GM12878 (cell line): ENCODE results near the gene SETBP1. TPM values are rescaled to one million over a fixed set of nuclear protein-coding genes. Genes with fewer than 3 reads are reported as not detected.

ENCODE experiments used
- ATAC-seq: fragments of 200-7000 bp; cut with Tn5 transposase; 3 replicates; pipeline ENCODE4 v1.9.1; 2020; ENCODE audit warnings: mild to moderate bottlenecking, moderate library complexity
- BruUV-seq: library from RNA; stranded (reverse); fragments of 400-500 nt; replicated peaks from 2 replicates; lab custom pipeline; 2021; lab: Mats Ljungman, UMichigan
- CTCF ChIA-PET: fragments of 300-600 bp; sonication (Branson Sonifier 250); formaldehyde crosslinking; extraction: SDS; loops from one replicate; lab custom pipeline; 2021; ENCODE audit warnings: inconsistent platforms; lab: Yijun Ruan, JAX
- POLR2A ChIA-PET: fragments of 350-600 bp; formaldehyde crosslinking; extraction: SDS; loops from one replicate; lab custom pipeline; 2021; ENCODE audit warnings: inconsistent platforms; lab: Charles Lee
- RAD21 ChIA-PET: fragments of 300-600 bp; sonication (Branson Sonifier 250); formaldehyde crosslinking; loops from one replicate; lab custom pipeline; 2023; ENCODE audit warnings: antibody characterized with exemption; ENCODE audit not compliant: unreplicated experiment; lab: Charles Lee
- SMC1A ChIA-PET: fragments of 300-600 bp; sonication (Branson Sonifier 250); formaldehyde crosslinking; loops from one replicate; lab custom pipeline; 2023; ENCODE audit not compliant: unreplicated experiment, uncharacterized antibody; lab: Charles Lee
- DNase-seq: peaks from one replicate; pipeline ENCODE4 v3.0.0-alpha.2; 2011; ENCODE audit warnings: low read depth, low spot score
- FAIRE-seq: peaks from 3 replicates; lab custom pipeline; 2011; peaks lifted over from hg19 to GRCh38; lab: Jason Lieb, UNC
- H2AFZ ChIP-seq: 2 replicates; pipeline ENCODE4 v1.6.0; 2011; ENCODE audit warnings: low read depth, low read length, control low read depth; ENCODE audit not compliant: control insufficient read depth
- H3K27ac ChIP-seq: 2 replicates; pipeline ENCODE4 v1.5.1; 2011; ENCODE audit warnings: control low read depth; ENCODE audit not compliant: control insufficient read depth, insufficient read depth
- H3K27me3 ChIP-seq, 2 experiments: replicated peaks in 1 of 2; 2 replicates each; pipeline versions ENCODE4 v1.6.0 to v1.6.1; 2011; ENCODE audit warnings: low read length in 1 of 2; ENCODE audit not compliant: control insufficient read depth in 2 of 2, insufficient read depth in 2 of 2
- H3K36me3 ChIP-seq, 2 experiments: 2 replicates each; pipeline ENCODE4 v1.5.1; 2011; ENCODE audit warnings: low read length in 1 of 2; ENCODE audit not compliant: control insufficient read depth in 2 of 2, insufficient read depth in 2 of 2
- H3K4me1 ChIP-seq: 2 replicates; pipeline ENCODE4 v1.6.1; 2011; ENCODE audit warnings: mild to moderate bottlenecking, low read length, moderate library complexity, mixed read lengths; ENCODE audit not compliant: control insufficient read depth, insufficient read depth
- H3K4me2 ChIP-seq: 2 replicates; pipeline ENCODE4 v1.6.0; 2011; ENCODE audit warnings: control low read depth; ENCODE audit not compliant: control insufficient read depth, insufficient read depth
- H3K4me3 ChIP-seq: fragments of 200-600 bp; sonication (generic); 2 replicates; pipeline ENCODE4 v1.5.1; 2016
- H3K79me2 ChIP-seq: 2 replicates; pipeline ENCODE4 v1.6.0; 2011; ENCODE audit warnings: low read length; ENCODE audit not compliant: control insufficient read depth, insufficient read depth
- H3K9ac ChIP-seq: 2 replicates; pipeline ENCODE4 v1.8.0; 2011; ENCODE audit warnings: low read length, control low read depth, mixed read lengths; ENCODE audit not compliant: control insufficient read depth, insufficient read depth
- H3K9me3 ChIP-seq: replicated peaks from 3 replicates; pipeline ENCODE4 v1.5.1; 2011; ENCODE audit warnings: mild to moderate bottlenecking, low read length; ENCODE audit not compliant: control insufficient read depth, insufficient read depth
- H4K20me1 ChIP-seq: 2 replicates; pipeline ENCODE4 v1.6.0; 2011; ENCODE audit not compliant: control insufficient read depth, insufficient read depth
- CEBPB ChIP-seq, 2 experiments: fragments of 150-350 bp in 1 of 2; IDR thresholded peaks; 2 replicates each; pipeline ENCODE4 v1.6.1; 2012 to 2014; ENCODE audit warnings: low read depth in 2 of 2, low read length in 2 of 2, borderline replicate concordance in 1 of 2, inconsistent platforms in 1 of 2
- CHD4 ChIP-seq: fragments of 200-600 bp; sonication (generic); IDR thresholded peaks from 2 replicates; pipeline ENCODE4 v1.6.1; 2016; ENCODE audit warnings: mild to moderate bottlenecking
- EED ChIP-seq: sonication (generic); IDR thresholded peaks from 2 replicates; pipeline ENCODE4 v1.6.1; 2016; ENCODE audit warnings: antibody characterized with exemption, low read depth
- FOS ChIP-seq: IDR thresholded peaks from 3 replicates; pipeline ENCODE4 v1.6.1; 2011; ENCODE audit warnings: borderline replicate concordance; ENCODE audit not compliant: insufficient read length; ENCODE audit errors: extremely low read depth
- NR2F1 ChIP-seq: fragments of 450-650 bp; conservative IDR thresholded peaks from 2 replicates; pipeline ENCODE4 v1.6.1; 2017; ENCODE audit warnings: mild to moderate bottlenecking
- PAX8 ChIP-seq: fragments of 450-650 bp; IDR thresholded peaks from 2 replicates; pipeline ENCODE4 v1.6.1; 2017; ENCODE audit warnings: mild to moderate bottlenecking, moderate library complexity
- PML ChIP-seq: IDR thresholded peaks from 2 replicates; pipeline ENCODE4 v1.6.1; 2012; ENCODE audit warnings: low read length, inconsistent platforms
- POLR2AphosphoS2 ChIP-seq: IDR thresholded peaks from 2 replicates; pipeline ENCODE4 v1.6.1; 2011; ENCODE audit warnings: low read depth, mild to moderate bottlenecking, low read length, improper control_type of control experiment, moderate library complexity
- POU2F2 ChIP-seq: IDR thresholded peaks from 3 replicates; pipeline ENCODE4 v1.6.1; 2011; ENCODE audit warnings: low read depth, mild to moderate bottlenecking, low read length, borderline replicate concordance
- STAT1 ChIP-seq: fragments of 450-650 bp; conservative IDR thresholded peaks from 2 replicates; pipeline ENCODE4 v1.6.1; 2014; ENCODE audit warnings: antibody characterized with exemption, mild to moderate bottlenecking
- TCF3 ChIP-seq: IDR thresholded peaks from 2 replicates; pipeline ENCODE4 v1.6.1; 2012; ENCODE audit warnings: low read depth, mild to moderate bottlenecking, low read length, borderline replicate concordance; ENCODE audit not compliant: insufficient read depth
- ZNF217 ChIP-seq: fragments of 450-650 bp; IDR thresholded peaks from 2 replicates; pipeline ENCODE4 v1.6.1; 2017; ENCODE audit warnings: antibody characterized with exemption, mild to moderate bottlenecking
- WGBS: methylation state at CpG from one replicate; pipeline ENCODE4 v1.1.6; 2016; ENCODE audit warnings: low lambda C conversion rate; ENCODE audit not compliant: insufficient replicate concordance, insufficient coverage; ENCODE audit errors: missing lambda C conversion rate; 5-methylcytosine and 5-hydroxymethylcytosine counted together
- in situ Hi-C: fragments of 300-500 bp; cut with MboI; formaldehyde crosslinking; loops from 9 replicates; pipeline ENCODE4 v1.14.3; 2018; ENCODE audit warnings: mixed read lengths
- intact Hi-C: fragments of 100-400 bp; cut with micrococcal nuclease; formaldehyde crosslinking; loops from one replicate; pipeline ENCODE4 v1.14.2; 2022; ENCODE audit not compliant: unreplicated experiment
- polyA plus RNA-seq, 11 experiments: library from polyadenylated mRNA; depleted of rRNA in 4 of 11; unstranded in 6 of 11; stranded (reverse) in 5 of 11; fragments of >200 nt; fragmentation: Nextera tagmentation in 4 of 11; fragmentation: Illumina TruSeq in 1 of 11; extraction: Ambion mirVana in 4 of 11; extraction: Trizol in 1 of 11; gene quantifications; 1 replicate in 1 of 11; 2 replicates in 10 of 11; pipeline versions ENCODE4 v1.2.1 to v1.2.3, GENCODE V29; 2011 to 2016; ENCODE audit warnings: inconsistent platforms in 2 of 11, missing spikeins in 2 of 11, low read depth in 1 of 11
- total RNA-seq, 4 experiments: library from RNA; depleted of rRNA in 3 of 4; stranded (reverse); fragments of >200 nt in 3 of 4; fragmentation: Illumina TruSeq in 1 of 4; extraction: Trizol in 1 of 4; gene quantifications; 2 replicates each; pipeline versions ENCODE4 v1.2.1 to v1.2.3, GENCODE V29; 2013 to 2021
- TF ChIP-seq, protein P1 (sequence below): fragments of 450-650 bp; IDR thresholded peaks from 2 replicates; pipeline ENCODE4 v1.6.1; 2017; ENCODE audit warnings: mild to moderate bottlenecking
- TF ChIP-seq, protein P2 (sequence below): fragments of 450-650 bp; formaldehyde crosslinking; IDR thresholded peaks from 2 replicates; pipeline ENCODE4 v1.4.0; 2020; ENCODE audit warnings: mild to moderate bottlenecking, moderate library complexity
- TF ChIP-seq, protein P3 (sequence below), 3 experiments: IDR thresholded peaks in 2 of 3; conservative IDR thresholded peaks in 1 of 3; 2 replicates each; pipeline ENCODE4 v1.5.1; 2011; ENCODE audit warnings: low read depth in 3 of 3, low read length in 3 of 3, mild to moderate bottlenecking in 3 of 3, control low read depth in 2 of 3, moderate library complexity in 2 of 3, inconsistent platforms in 1 of 3, mixed read lengths in 1 of 3; ENCODE audit not compliant: control insufficient read depth in 2 of 3, insufficient read depth in 1 of 3; ENCODE audit errors: extremely low read depth in 1 of 3

SETBP1 gene
- total and polyA plus RNA-seq, 10 of the 15 experiments (the other 5 are each of a cell fraction or from before 2014, with no cell fraction given) = 0.99 to 29.7 (median 8.3) TPM

DNA sequence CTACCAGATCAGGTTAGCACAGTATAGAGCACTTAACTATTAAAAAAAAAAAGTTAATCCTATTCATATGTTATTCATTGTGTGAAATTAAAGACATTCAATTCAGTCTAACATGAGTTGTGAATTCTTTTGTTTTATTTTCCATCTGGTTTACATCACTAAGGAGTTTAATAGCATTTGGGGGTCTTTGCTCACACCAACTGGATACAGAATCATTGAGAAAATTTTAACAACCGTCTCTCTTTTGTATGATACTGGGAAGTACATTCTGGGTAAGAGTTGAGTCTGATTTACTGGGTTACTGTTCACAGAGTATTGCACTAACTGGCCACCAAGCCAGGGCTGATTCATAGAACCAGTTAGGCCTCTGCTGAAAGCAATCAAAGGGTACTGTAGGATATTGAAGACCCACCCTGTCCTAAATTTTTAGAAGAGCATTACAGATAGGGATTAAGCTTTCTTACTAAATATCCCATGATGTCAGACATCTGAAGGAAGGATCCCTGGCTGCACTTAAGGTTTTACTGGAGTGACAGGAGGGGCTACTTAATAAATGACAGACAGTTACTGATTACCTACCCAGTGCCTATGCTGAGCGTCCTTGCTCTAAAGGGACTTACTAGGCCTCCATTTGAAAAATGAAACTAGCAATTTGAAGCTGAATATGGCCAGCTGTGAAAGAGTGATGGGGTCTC lies 387.9 kb downstream of the SETBP1 start:
- ATAC-seq = peak; percentile 20; the same call in 1 of the 3 replicates
- no peak overlapping the region for H3K4me2 ChIP-seq
- H3K27ac ChIP-seq = no peak overlapping the region
- FAIRE-seq = no peak
- no peak for DNase-seq
- H4K20me1 ChIP-seq = no peaks in the 10 kb centered on the region
- H3K9ac ChIP-seq = no peak overlapping the region
- H2AFZ ChIP-seq = no peak overlapping the region
- BruUV-seq = no TSS peak
- H3K36me3 ChIP-seq = no peaks in the 10 kb centered on the region; a peak in 1 of 4 replicates
- SMC1A ChIA-PET = interaction anchor here (0.7 kb wide), 1 partner anchor 9 kb away, joined by 3 read pairs; no protein-coding TSS in a partner anchor
- WGBS = 22% methylated on average over 2 of the region's 2 CpGs
- H3K4me3 ChIP-seq = no peak overlapping the region
- H3K79me2 ChIP-seq = no peaks in the 10 kb centered on the region
- H3K9me3 ChIP-seq = no peaks in the 10 kb centered on the region
- intact Hi-C loops (no loop called here), in situ Hi-C loops (no loop called here)
- RAD21 ChIA-PET = interaction anchor here (1.4 kb wide), 1 partner anchor 144 kb away, joined by 3 read pairs; no protein-coding TSS in a partner anchor
- CTCF ChIA-PET = interaction anchor here (1.1 kb wide), 1 partner anchor 37 kb away, joined by 3 read pairs; no protein-coding TSS in a partner anchor
- H3K4me1 ChIP-seq = no peaks in the 10 kb centered on the region
- POLR2A ChIA-PET = no interaction called here
- H3K27me3 ChIP-seq = no peaks in the 10 kb centered on the region
- TF ChIP-seq, protein P1, sequence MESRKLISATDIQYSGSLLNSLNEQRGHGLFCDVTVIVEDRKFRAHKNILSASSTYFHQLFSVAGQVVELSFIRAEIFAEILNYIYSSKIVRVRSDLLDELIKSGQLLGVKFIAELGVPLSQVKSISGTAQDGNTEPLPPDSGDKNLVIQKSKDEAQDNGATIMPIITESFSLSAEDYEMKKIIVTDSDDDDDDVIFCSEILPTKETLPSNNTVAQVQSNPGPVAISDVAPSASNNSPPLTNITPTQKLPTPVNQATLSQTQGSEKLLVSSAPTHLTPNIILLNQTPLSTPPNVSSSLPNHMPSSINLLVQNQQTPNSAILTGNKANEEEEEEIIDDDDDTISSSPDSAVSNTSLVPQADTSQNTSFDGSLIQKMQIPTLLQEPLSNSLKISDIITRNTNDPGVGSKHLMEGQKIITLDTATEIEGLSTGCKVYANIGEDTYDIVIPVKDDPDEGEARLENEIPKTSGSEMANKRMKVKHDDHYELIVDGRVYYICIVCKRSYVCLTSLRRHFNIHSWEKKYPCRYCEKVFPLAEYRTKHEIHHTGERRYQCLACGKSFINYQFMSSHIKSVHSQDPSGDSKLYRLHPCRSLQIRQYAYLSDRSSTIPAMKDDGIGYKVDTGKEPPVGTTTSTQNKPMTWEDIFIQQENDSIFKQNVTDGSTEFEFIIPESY = no peak
- TF ChIP-seq CHD4 (no peak), EED (no peak), TCF3 (no peak), PML (no peak), ZNF217 (no peak), CEBPB (IDR thresholded peaks at IDR 0.05; ENCODE audit: borderline replicate concordance in 1 of 2, low read depth in 2 of 2, low read length in 2 of 2) (no peak), STAT1 (no peak), POU2F2 (no peak), FOS (no peak), NR2F1 (no peak), POLR2AphosphoS2 (no peak), PAX8 (no peak)
- TF ChIP-seq, protein P2, sequence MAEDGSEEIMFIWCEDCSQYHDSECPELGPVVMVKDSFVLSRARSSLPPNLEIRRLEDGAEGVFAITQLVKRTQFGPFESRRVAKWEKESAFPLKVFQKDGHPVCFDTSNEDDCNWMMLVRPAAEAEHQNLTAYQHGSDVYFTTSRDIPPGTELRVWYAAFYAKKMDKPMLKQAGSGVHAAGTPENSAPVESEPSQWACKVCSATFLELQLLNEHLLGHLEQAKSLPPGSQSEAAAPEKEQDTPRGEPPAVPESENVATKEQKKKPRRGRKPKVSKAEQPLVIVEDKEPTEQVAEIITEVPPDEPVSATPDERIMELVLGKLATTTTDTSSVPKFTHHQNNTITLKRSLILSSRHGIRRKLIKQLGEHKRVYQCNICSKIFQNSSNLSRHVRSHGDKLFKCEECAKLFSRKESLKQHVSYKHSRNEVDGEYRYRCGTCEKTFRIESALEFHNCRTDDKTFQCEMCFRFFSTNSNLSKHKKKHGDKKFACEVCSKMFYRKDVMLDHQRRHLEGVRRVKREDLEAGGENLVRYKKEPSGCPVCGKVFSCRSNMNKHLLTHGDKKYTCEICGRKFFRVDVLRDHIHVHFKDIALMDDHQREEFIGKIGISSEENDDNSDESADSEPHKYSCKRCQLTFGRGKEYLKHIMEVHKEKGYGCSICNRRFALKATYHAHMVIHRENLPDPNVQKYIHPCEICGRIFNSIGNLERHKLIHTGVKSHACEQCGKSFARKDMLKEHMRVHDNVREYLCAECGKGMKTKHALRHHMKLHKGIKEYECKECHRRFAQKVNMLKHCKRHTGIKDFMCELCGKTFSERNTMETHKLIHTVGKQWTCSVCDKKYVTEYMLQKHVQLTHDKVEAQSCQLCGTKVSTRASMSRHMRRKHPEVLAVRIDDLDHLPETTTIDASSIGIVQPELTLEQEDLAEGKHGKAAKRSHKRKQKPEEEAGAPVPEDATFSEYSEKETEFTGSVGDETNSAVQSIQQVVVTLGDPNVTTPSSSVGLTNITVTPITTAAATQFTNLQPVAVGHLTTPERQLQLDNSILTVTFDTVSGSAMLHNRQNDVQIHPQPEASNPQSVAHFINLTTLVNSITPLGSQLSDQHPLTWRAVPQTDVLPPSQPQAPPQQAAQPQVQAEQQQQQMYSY (CRISPR knock-in tag) = no peak
- TF ChIP-seq, protein P3, sequence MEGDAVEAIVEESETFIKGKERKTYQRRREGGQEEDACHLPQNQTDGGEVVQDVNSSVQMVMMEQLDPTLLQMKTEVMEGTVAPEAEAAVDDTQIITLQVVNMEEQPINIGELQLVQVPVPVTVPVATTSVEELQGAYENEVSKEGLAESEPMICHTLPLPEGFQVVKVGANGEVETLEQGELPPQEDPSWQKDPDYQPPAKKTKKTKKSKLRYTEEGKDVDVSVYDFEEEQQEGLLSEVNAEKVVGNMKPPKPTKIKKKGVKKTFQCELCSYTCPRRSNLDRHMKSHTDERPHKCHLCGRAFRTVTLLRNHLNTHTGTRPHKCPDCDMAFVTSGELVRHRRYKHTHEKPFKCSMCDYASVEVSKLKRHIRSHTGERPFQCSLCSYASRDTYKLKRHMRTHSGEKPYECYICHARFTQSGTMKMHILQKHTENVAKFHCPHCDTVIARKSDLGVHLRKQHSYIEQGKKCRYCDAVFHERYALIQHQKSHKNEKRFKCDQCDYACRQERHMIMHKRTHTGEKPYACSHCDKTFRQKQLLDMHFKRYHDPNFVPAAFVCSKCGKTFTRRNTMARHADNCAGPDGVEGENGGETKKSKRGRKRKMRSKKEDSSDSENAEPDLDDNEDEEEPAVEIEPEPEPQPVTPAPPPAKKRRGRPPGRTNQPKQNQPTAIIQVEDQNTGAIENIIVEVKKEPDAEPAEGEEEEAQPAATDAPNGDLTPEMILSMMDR (IDR thresholded peaks at IDR 0.05 in 2 of 3, conservative IDR thresholded peaks at IDR 0.05 in 1 of 3; ENCODE audit: control insufficient read depth in 2 of 3, extremely low read depth in 1 of 3, insufficient read depth in 1 of 3, low read depth in 3 of 3, low read length in 3 of 3) = no peak
